ENCODE data around the gene DCST1.

Gene DCST1

GRCh38 chr1:155032886-155033285, 738 bp upstream of the DCST1 start:
- no peak for DNase-seq (ENCODE audit: low read depth in 2 of 2)

- no peak for DNase-seq (ENCODE audit: low read depth in 2 of 2)
Observed at GRCh38 chr1:155034318-155035208, 939 bp downstream of the DCST1 start.

GRCh38 chr1:155035936-155036335, 2.3 kb downstream of the DCST1 start:
- no peak for DNase-seq (ENCODE audit: low read depth in 2 of 2)

GRCh38 chr1:155037043-155037442, 3.4 kb downstream of the DCST1 start:
- DNase-seq (ENCODE audit: low read depth in 2 of 2) = no peak

GRCh38 chr1:155037851-155038441, 4.3 kb downstream of the DCST1 start:
- DNase-seq (ENCODE audit: low read depth in 2 of 2) = no peak

- DNase-seq (ENCODE audit: low read depth in 2 of 2) = no peak
Observed at GRCh38 chr1:155038602-155039307, 5.1 kb downstream of the DCST1 start.

- no peak for DNase-seq (ENCODE audit: low read depth in 2 of 2)
Observed at GRCh38 chr1:155039308-155039669, 5.7 kb downstream of the DCST1 start.

GRCh38 chr1:155040358-155041093, 6.9 kb downstream of the DCST1 start:
- DNase-seq (ENCODE audit: low read depth in 2 of 2) = no peak

GRCh38 chr1:155042789-155043188, 9.2 kb downstream of the DCST1 start:
- no peak for DNase-seq (ENCODE audit: low read depth in 2 of 2)

GRCh38 chr1:155043301-155043702, 9.7 kb downstream of the DCST1 start:
- no peak for DNase-seq (ENCODE audit: low read depth in 2 of 2)

GRCh38 chr1:155043793-155044192, 10.2 kb downstream of the DCST1 start:
- DNase-seq (ENCODE audit: low read depth in 2 of 2) = no peak

GRCh38 chr1:155044365-155044764, 10.7 kb downstream of the DCST1 start:
- no peak for DNase-seq (ENCODE audit: low read depth in 2 of 2)

GRCh38 chr1:155044812-155045657, 11.4 kb downstream of the DCST1 start:
- no peak for DNase-seq (ENCODE audit: low read depth in 2 of 2)

- DNase-seq (ENCODE audit: low read depth in 2 of 2) = no peak
Observed at GRCh38 chr1:155048449-155049334, 15.1 kb downstream of the DCST1 start.

GRCh38 chr1:155049651-155050559, 16.3 kb downstream of the DCST1 start:
- DNase-seq (ENCODE audit: low read depth in 2 of 2) = no peak

- DNase-seq (ENCODE audit: low read depth in 2 of 2) = no peak
Observed at GRCh38 chr1:155050560-155051341, 17.1 kb downstream of the DCST1 start, which contains the start of gene ADAM15. ADAM15 (plus strand) TSS chr1:155051316; CDS start chr1:155051387, 71 bp downstream.

GRCh38 chr1:155051342-155051776, 17.7 kb downstream of the DCST1 start:
- DNase-seq (ENCODE audit: low read depth in 2 of 2) = no peak
